Hepatic stellate cell (primary cell): ENCODE results near the gene C15orf61.

ENCODE experiments used
- DNase-seq: peaks from one replicate; pipeline ENCODE4 v3.0.0; 2011; ENCODE audit warnings: low spot score

Gene C15orf61

GRCh38 chr15:67512933-67513714 is 7.8 kb upstream of the C15orf61 start:
- no peak for DNase-seq

GRCh38 chr15:67515090-67515489 is 5.8 kb upstream of the C15orf61 start:
- no peak for DNase-seq

- DNase-seq, result no peak
Measured at GRCh38 chr15:67515557-67515956, 5.4 kb upstream of the C15orf61 start.

- peak; percentile 12 for DNase-seq
Measured at GRCh38 chr15:67520321-67521028, 456 bp upstream of the C15orf61 start.

GRCh38 chr15:67521783-67522568 is 1.0 kb downstream of the C15orf61 start:
- DNase-seq, result peak; percentile 24

- no peak for DNase-seq
Measured at GRCh38 chr15:67523330-67523729, 2.4 kb downstream of the C15orf61 start.

- DNase-seq, result no peak
Measured at GRCh38 chr15:67524235-67524634, 3.3 kb downstream of the C15orf61 start.

- DNase-seq, result no peak
Measured at GRCh38 chr15:67528513-67528912, 7.6 kb downstream of the C15orf61 start.

- peak; percentile 44 for DNase-seq
Measured at GRCh38 chr15:67531379-67531914, 10.5 kb downstream of the C15orf61 start.

GRCh38 chr15:67533873-67534272 is 12.9 kb downstream of the C15orf61 start:
- no peak for DNase-seq

GRCh38 chr15:67534360-67534759 is 13.4 kb downstream of the C15orf61 start:
- DNase-seq, result no peak

- DNase-seq, result no peak
Measured at GRCh38 chr15:67537771-67538170, 16.8 kb downstream of the C15orf61 start.

GRCh38 chr15:67542420-67543347 is 21.8 kb downstream of the C15orf61 start, which contains the start of gene MAP2K5:
TSS of gene MAP2K5 (plus strand) at chr15:67542703. CDS start at chr15:67543336, 633 bp downstream.
- DNase-seq, result peak; percentile 75

GRCh38 chr15:67543348-67543718 is 22.4 kb downstream of the C15orf61 start:
- DNase-seq, result peak; percentile 12

- no peak for DNase-seq
Measured at GRCh38 chr15:67544475-67544874, 23.5 kb downstream of the C15orf61 start.

- no peak for DNase-seq
Measured at GRCh38 chr15:67545864-67546263, 24.9 kb downstream of the C15orf61 start.

GRCh38 chr15:67547064-67547463 is 26.1 kb downstream of the C15orf61 start:
- no peak for DNase-seq

GRCh38 chr15:67547836-67548235 is 26.9 kb downstream of the C15orf61 start:
- no peak for DNase-seq

- peak; percentile 20 for DNase-seq
Measured at GRCh38 chr15:67548236-67548852, 27.4 kb downstream of the C15orf61 start.

GRCh38 chr15:67548862-67549651 is 28.1 kb downstream of the C15orf61 start:
- DNase-seq, result no peak
